PC-9 (cell line): Measurements from ENCODE around the gene CBX5. TPM values are rescaled to one million over a fixed set of nuclear protein-coding genes. Genes with fewer than 3 reads are reported as not detected.

Experiments used
- BruUV-seq: library from RNA; stranded (reverse); fragments of 400-500 nt; replicated peaks from 2 replicates; lab custom pipeline; 2021; lab: Mats Ljungman, UMichigan
- CTCF ChIA-PET: fragments of 300-600 bp; sonication (Branson Sonifier 250); formaldehyde crosslinking; loops from one replicate; lab custom pipeline; 2022; ENCODE audit warnings: antibody characterized with exemption; lab: Charles Lee
- POLR2A ChIA-PET: fragments of 300-600 bp; sonication (Branson Sonifier 250); formaldehyde crosslinking; loops from one replicate; lab custom pipeline; 2022; ENCODE audit warnings: antibody characterized with exemption; ENCODE audit not compliant: unreplicated experiment; lab: Charles Lee
- DNase-seq, 2 experiments: peaks; one replicate each; pipeline versions ENCODE4 v3.0.0 to v3.0.0-alpha.2; 2015 to 2022; ENCODE audit warnings: mixed read lengths in 1 of 2
- H2AFZ ChIP-seq: fragments of 200-600 bp; sonication (generic); 2 replicates; pipeline ENCODE4 v1.8.1; 2017; ENCODE audit warnings: antibody characterized with exemption
- H3F3A ChIP-seq: fragments of 200-600 bp; sonication (generic); 2 replicates; pipeline ENCODE4 v1.8.1; 2017; ENCODE audit warnings: antibody characterized with exemption, mild to moderate bottlenecking, low read depth; ENCODE audit not compliant: insufficient read depth
- H3K27ac ChIP-seq: fragments of 200-600 bp; sonication (generic); 2 replicates; pipeline ENCODE4 v1.6.1; 2016; ENCODE audit warnings: mixed run types
- H3K27me3 ChIP-seq: fragments of 200-600 bp; sonication (generic); 2 replicates; pipeline ENCODE4 v1.6.1; 2016; ENCODE audit warnings: low read depth, mixed run types; ENCODE audit not compliant: insufficient read depth
- H3K36me3 ChIP-seq: fragments of 200-600 bp; sonication (generic); 2 replicates; pipeline ENCODE4 v1.6.1; 2016; ENCODE audit warnings: low read depth, mixed run types
- H3K4me1 ChIP-seq: fragments of 200-600 bp; sonication (generic); replicated peaks from 2 replicates; pipeline ENCODE4 v1.6.1; 2016; ENCODE audit warnings: mixed run types; ENCODE audit not compliant: insufficient read depth
- H3K4me2 ChIP-seq: fragments of 200-600 bp; sonication (generic); 2 replicates; pipeline ENCODE4 v1.6.1; 2017; ENCODE audit warnings: mixed run types
- H3K4me3 ChIP-seq: fragments of 200-600 bp; sonication (generic); 2 replicates; pipeline ENCODE4 v1.6.1; 2016; ENCODE audit warnings: mixed run types
- H3K79me2 ChIP-seq: fragments of 200-600 bp; sonication (generic); 2 replicates; pipeline ENCODE4 v1.6.1; 2017; ENCODE audit warnings: low read depth, mixed run types
- H3K9me2 ChIP-seq: fragments of 200-600 bp; sonication (generic); 2 replicates; pipeline ENCODE4 v1.8.1; 2017; ENCODE audit warnings: mild to moderate bottlenecking; ENCODE audit not compliant: insufficient read depth
- H3K9me3 ChIP-seq: fragments of 200-600 bp; sonication (generic); 2 replicates; pipeline ENCODE4 v1.8.1; 2016; ENCODE audit warnings: low read depth; ENCODE audit not compliant: insufficient read depth
- H4K20me1 ChIP-seq: fragments of 200-600 bp; sonication (generic); 2 replicates; pipeline ENCODE4 v1.8.1; 2017; ENCODE audit not compliant: insufficient read depth
- CTCF ChIP-seq: fragments of 200-600 bp; sonication (generic); conservative IDR thresholded peaks from 2 replicates; pipeline ENCODE4 v1.6.1; 2017; ENCODE audit warnings: mixed run types, antibody characterized with exemption, mild to moderate bottlenecking, moderate library complexity
- EZH2 ChIP-seq: fragments of 200-600 bp; sonication (generic); IDR thresholded peaks from 2 replicates; pipeline ENCODE4 v1.8.0; 2017; ENCODE audit warnings: antibody characterized with exemption, low read depth
- intact Hi-C: fragments of 100-400 bp; cut with micrococcal nuclease; formaldehyde crosslinking; loops from one replicate; pipeline ENCODE4 v1.10.0; 2022; ENCODE audit not compliant: unreplicated experiment
- total RNA-seq: library from RNA; stranded (reverse); gene quantifications from 2 replicates; pipeline ENCODE4 v1.2.3, GENCODE V29; 2021

CBX5 gene
- total RNA-seq, 1 experiment from 2014 or later, result 154 TPM

- Histone ChIP-seq H3K27ac (no peak overlapping the region), H3K4me3 (no peak overlapping the region), H3K27me3 (no peaks in the 10 kb centered on the region), H3K79me2 (peaks cover 13% of the 10 kb centered on the region), H2AFZ (no peak overlapping the region), H3K9me3 (no peaks in the 10 kb centered on the region), H3K4me2 (no peak overlapping the region), H4K20me1 (no peaks in the 10 kb centered on the region), H3K9me2 (no peaks in the 10 kb centered on the region), H3K36me3 (no peaks in the 10 kb centered on the region), H3K4me1 (peaks cover 16% of the 10 kb centered on the region), H3F3A (no peaks in the 10 kb centered on the region)
- CTCF ChIA-PET, result no interaction called here
- intact Hi-C loops, result no loop called here
- no TSS peak for BruUV-seq
- no peak for DNase-seq
- TF ChIP-seq CTCF, result no peak
- TF ChIP-seq EZH2, result no peak
- POLR2A ChIA-PET, result interaction anchor here (0.6 to 0.8 kb wide), 2 partner anchors 17 to 35 kb away, joined by 9 to 11 read pairs; no protein-coding TSS in a partner anchor
These were observed 95.7 kb downstream of the CBX5 start for GRCh38 chr12:54184024-54184805.

- H3K4me3 ChIP-seq, result no peak overlapping the region
- H3F3A ChIP-seq, result no peaks in the 10 kb centered on the region
- peaks cover 14% of the 10 kb centered on the region for H3K4me1 ChIP-seq
- intact Hi-C loops, result no loop called here
- no peaks in the 10 kb centered on the region for H3K9me2 ChIP-seq
- DNase-seq, result no peak
- POLR2A ChIA-PET, result no interaction called here
- no peak overlapping the region for H3K27ac ChIP-seq
- CTCF ChIA-PET, result interaction anchor here (0.5 kb wide), 1 partner anchor 142 kb away, joined by 3 read pairs; the partner anchor contains the start of gene COPZ1
- H3K79me2 ChIP-seq, result peaks cover 13% of the 10 kb centered on the region
- no TSS peak for BruUV-seq
- no peaks in the 10 kb centered on the region for H4K20me1 ChIP-seq
- no peak for TF ChIP-seq CTCF
- no peak for TF ChIP-seq EZH2
- no peak overlapping the region for H3K4me2 ChIP-seq
- H2AFZ ChIP-seq, result no peak overlapping the region
- H3K36me3 ChIP-seq, result no peaks in the 10 kb centered on the region
- H3K27me3 ChIP-seq, result no peaks in the 10 kb centered on the region
- no peaks in the 10 kb centered on the region for H3K9me3 ChIP-seq
These were observed 96.9 kb downstream of the CBX5 start for GRCh38 chr12:54182981-54183380.

GRCh38 chr12:54182086-54182485 is 97.8 kb downstream of the CBX5 start:
- Histone ChIP-seq H3K4me3 (no peak overlapping the region), H3F3A (no peaks in the 10 kb centered on the region; the same call in 1 of the 2 replicates), H2AFZ (no peak overlapping the region), H3K4me2 (no peak overlapping the region), H4K20me1 (no peaks in the 10 kb centered on the region), H3K4me1 (peaks cover 5% of the 10 kb centered on the region; the same call in 1 of the 2 replicates), H3K27ac (no peak overlapping the region), H3K79me2 (peaks cover 6% of the 10 kb centered on the region; the same call in 1 of the 2 replicates), H3K36me3 (no peaks in the 10 kb centered on the region), H3K9me3 (no peaks in the 10 kb centered on the region), H3K9me2 (no peaks in the 10 kb centered on the region), H3K27me3 (no peaks in the 10 kb centered on the region)
- ChIA-PET CTCF (no interaction called here), POLR2A (no interaction called here)
- TF ChIP-seq CTCF, result no peak
- no peak for TF ChIP-seq EZH2
- intact Hi-C loops, result no loop called here
- BruUV-seq, result no TSS peak
- DNase-seq, result no peak

Other genes starting within 250 kb of the CBX5 start
- 0.61 and 1.8 TPM in 2 replicates for gene HOXC5, start 247.1 kb downstream of the CBX5 start, total RNA-seq
- 3.8 and 4.7 TPM in 2 replicates for gene HOXC4, start 226.3 kb downstream of the CBX5 start, total RNA-seq
- gene SMUG1, start 91.1 kb downstream of the CBX5 start, total RNA-seq, result 37.8 and 53.7 TPM in 2 replicates
- 1,116 and 1,137 TPM in 2 replicates for gene HNRNPA1, start 604 bp upstream of the CBX5 start, total RNA-seq
- gene NFE2, start 20.9 kb upstream of the CBX5 start, total RNA-seq, result 1.5 and 1.7 TPM in 2 replicates
- gene COPZ1, start 45.0 kb upstream of the CBX5 start, total RNA-seq, result 232 and 265 TPM in 2 replicates
- gene GPR84, start 84.4 kb upstream of the CBX5 start, total RNA-seq, result not detected in 2 replicates
- gene ZNF385A, start 104.6 kb upstream of the CBX5 start, total RNA-seq, result 17.2 and 18.0 TPM in 2 replicates
- 26.7 and 28.4 TPM in 2 replicates for gene ITGA5, start 139.1 kb upstream of the CBX5 start, total RNA-seq
- not detected in 2 replicates for gene GTSF1, start 193.5 kb upstream of the CBX5 start, total RNA-seq
- gene NCKAP1L, start 217.6 kb upstream of the CBX5 start, total RNA-seq, result not detected in 2 replicates